Parathyroid adenoma (tissue), 2 donors: ENCODE measurements around the gene STK10.
"Not testable (repeated sequence)": the region's sequence is repeated elsewhere in the genome, so short reads cannot be mapped to it uniquely, and the experiment has no call there.

ENCODE experiments used
- H2AFZ ChIP-seq: fragments of 300-600 bp; sonication (generic); one replicate; pipeline ENCODE4 v1.7.0; 2017; ENCODE audit warnings: antibody characterized with exemption, mild to moderate bottlenecking
- H3K27ac ChIP-seq: fragments of 300-600 bp; sonication (generic); one replicate; pipeline ENCODE4 v1.7.0; 2017
- H3K27me3 ChIP-seq: fragments of 300-600 bp; sonication (generic); one replicate; pipeline ENCODE4 v1.7.0; 2017; ENCODE audit warnings: low read length; ENCODE audit not compliant: control insufficient read depth, insufficient read depth
- H3K36me3 ChIP-seq: fragments of 300-600 bp; sonication (generic); one replicate; pipeline ENCODE4 v1.7.0; 2017; ENCODE audit warnings: low read length; ENCODE audit not compliant: control insufficient read depth, insufficient read depth
- H3K4me1 ChIP-seq: fragments of 300-600 bp; sonication (generic); one replicate; pipeline ENCODE4 v1.7.0; 2017; ENCODE audit warnings: control low read depth
- H3K4me2 ChIP-seq: fragments of 300-600 bp; sonication (generic); one replicate; pipeline ENCODE4 v1.7.0; 2017; ENCODE audit warnings: low read length
- H3K4me3 ChIP-seq: fragments of 300-600 bp; sonication (generic); one replicate; pipeline ENCODE4 v1.7.0; 2017; ENCODE audit warnings: low read depth, low read length
- H3K79me2 ChIP-seq: fragments of 300-600 bp; sonication (generic); one replicate; pipeline ENCODE4 v1.7.0; 2017; ENCODE audit warnings: control low read depth
- H3K9ac ChIP-seq: fragments of 300-600 bp; sonication (generic); one replicate; pipeline ENCODE4 v1.7.0; 2017; ENCODE audit warnings: mild to moderate bottlenecking
- H3K9me3 ChIP-seq: fragments of 300-600 bp; sonication (generic); one replicate; pipeline ENCODE4 v1.7.0; 2017; ENCODE audit warnings: low read length; ENCODE audit not compliant: control insufficient read depth
- TF ChIP-seq, protein P1 (sequence below): fragments of 300-600 bp; sonication (generic); IDR thresholded peaks from one replicate; pipeline ENCODE4 v1.7.0; 2017; ENCODE audit warnings: antibody characterized with exemption, mild to moderate bottlenecking
- donor health status: primary hyperparathyroidism.

The STK10 gene

DNA sequence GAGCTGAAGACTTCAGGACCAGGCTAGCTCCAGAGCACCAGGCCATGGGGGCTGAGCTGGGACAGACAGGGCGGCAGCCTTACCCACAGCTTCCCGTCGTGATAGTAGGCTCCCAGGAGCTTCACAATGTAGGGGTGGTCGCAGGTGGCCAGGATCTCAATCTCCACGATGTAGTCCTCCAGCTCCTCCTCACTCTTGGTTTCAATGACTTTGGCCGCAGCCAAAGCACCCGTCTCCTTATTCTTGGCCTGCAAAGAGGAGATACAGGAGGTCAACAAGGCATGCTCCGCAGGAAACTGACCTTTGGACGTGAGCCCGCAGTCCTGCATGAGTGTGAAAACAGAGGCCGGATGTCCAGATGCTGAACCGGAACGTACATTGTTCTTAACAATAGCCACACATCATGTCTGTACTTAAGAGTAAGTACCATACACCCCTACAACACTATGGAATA is 31.5 kb downstream of the STK10 start:
- Histone ChIP-seq H2AFZ (no peak overlapping the region), H3K9me3 (no peaks in the 10 kb centered on the region), H3K27me3 (no peaks in the 10 kb centered on the region), H3K4me1 (no peaks in the 10 kb centered on the region), H3K4me3 (no peak overlapping the region), H3K27ac (no peak overlapping the region), H3K9ac (no peak overlapping the region), H3K79me2 (no peaks in the 10 kb centered on the region), H3K36me3 (no peaks in the 10 kb centered on the region), H3K4me2 (no peak overlapping the region)
- TF ChIP-seq, protein P1, sequence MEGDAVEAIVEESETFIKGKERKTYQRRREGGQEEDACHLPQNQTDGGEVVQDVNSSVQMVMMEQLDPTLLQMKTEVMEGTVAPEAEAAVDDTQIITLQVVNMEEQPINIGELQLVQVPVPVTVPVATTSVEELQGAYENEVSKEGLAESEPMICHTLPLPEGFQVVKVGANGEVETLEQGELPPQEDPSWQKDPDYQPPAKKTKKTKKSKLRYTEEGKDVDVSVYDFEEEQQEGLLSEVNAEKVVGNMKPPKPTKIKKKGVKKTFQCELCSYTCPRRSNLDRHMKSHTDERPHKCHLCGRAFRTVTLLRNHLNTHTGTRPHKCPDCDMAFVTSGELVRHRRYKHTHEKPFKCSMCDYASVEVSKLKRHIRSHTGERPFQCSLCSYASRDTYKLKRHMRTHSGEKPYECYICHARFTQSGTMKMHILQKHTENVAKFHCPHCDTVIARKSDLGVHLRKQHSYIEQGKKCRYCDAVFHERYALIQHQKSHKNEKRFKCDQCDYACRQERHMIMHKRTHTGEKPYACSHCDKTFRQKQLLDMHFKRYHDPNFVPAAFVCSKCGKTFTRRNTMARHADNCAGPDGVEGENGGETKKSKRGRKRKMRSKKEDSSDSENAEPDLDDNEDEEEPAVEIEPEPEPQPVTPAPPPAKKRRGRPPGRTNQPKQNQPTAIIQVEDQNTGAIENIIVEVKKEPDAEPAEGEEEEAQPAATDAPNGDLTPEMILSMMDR, result no peak

DNA sequence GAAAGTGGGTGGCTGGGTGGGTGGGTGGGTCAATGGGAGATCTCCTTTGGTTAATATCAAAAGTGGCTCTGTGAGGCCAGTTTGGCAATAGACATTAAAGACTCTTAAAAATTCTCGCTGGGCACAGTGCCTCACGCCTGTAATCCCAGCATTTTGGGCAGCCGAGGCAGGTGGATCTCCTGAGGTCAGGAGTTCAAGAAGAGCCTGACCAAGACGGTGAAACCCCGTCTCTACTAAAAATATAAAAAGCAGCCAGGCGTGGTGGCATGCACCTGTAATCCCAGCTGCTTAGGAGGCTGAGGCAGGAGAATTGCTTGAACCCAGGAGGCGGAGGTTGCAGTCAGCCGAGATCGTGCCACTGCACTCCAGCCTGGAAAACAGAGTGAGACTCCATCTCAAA is 32.9 kb downstream of the STK10 start:
- H3K4me1 ChIP-seq, H3K4me3 ChIP-seq, H3K27ac ChIP-seq: not testable (repeated sequence)

DNA sequence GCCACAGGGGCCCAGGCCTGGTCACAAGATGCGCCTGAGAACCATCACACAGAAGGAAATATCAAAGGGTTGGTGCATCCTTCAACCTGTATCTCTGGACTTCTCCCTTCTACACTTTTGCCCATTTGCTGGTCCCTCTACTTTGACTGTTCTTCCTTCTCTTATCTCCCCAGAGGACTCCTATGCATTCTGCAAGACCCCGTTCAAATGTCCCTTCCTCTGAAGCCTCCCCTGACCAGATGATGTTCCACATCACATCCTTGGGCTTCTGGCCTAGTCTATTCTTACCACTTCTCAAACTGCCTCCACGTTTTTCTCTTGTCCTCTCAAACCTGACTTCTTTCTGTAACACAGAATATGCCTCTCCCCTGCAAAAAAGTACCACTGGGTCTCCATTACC is 34.3 kb downstream of the STK10 start:
- Histone ChIP-seq H3K4me3 (no peak overlapping the region), H2AFZ (no peak overlapping the region), H3K4me2 (no peak overlapping the region), H3K4me1 (no peaks in the 10 kb centered on the region), H3K27me3 (no peaks in the 10 kb centered on the region), H3K9ac (no peak overlapping the region), H3K27ac (no peak overlapping the region), H3K36me3 (no peaks in the 10 kb centered on the region), H3K79me2 (no peaks in the 10 kb centered on the region), H3K9me3 (no peaks in the 10 kb centered on the region)
- TF ChIP-seq, protein P1, result no peak

More for the DNA sequence above, 32.9 kb downstream of the STK10 start:
- H3K79me2 ChIP-seq, H3K36me3 ChIP-seq, H3K9me3 ChIP-seq, H2AFZ ChIP-seq, H3K9ac ChIP-seq, H3K27me3 ChIP-seq, H3K4me2 ChIP-seq: not testable (repeated sequence)

DNA sequence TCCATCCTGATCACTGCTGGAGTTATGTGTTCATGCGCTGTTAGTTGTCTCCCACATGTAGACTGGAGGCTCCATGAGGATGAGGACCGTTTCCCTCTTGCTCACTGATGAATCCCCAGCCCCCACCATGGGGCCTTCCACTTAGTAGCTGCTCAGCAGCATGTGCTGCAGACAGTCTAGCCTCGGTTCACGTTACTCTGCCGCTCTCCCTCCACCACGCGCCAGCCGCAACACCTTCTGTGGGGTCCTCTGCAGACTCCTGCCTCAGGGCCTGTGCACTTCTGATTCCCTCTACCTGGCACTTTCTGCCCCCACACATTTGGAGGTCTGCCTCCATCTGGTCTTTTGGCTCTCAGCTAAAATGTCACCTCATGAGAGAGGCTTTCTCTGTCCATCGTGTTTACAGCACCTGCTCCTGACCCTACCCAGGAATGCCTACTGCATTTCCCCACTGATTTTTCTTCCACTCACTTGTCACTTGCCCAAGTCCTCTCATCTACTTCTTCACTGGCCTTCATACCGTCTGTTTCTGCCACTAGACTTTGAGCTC is 36.3 kb downstream of the STK10 start:
- TF ChIP-seq, protein P1, result no peak
- H3K36me3 ChIP-seq, result no peaks in the 10 kb centered on the region

DNA sequence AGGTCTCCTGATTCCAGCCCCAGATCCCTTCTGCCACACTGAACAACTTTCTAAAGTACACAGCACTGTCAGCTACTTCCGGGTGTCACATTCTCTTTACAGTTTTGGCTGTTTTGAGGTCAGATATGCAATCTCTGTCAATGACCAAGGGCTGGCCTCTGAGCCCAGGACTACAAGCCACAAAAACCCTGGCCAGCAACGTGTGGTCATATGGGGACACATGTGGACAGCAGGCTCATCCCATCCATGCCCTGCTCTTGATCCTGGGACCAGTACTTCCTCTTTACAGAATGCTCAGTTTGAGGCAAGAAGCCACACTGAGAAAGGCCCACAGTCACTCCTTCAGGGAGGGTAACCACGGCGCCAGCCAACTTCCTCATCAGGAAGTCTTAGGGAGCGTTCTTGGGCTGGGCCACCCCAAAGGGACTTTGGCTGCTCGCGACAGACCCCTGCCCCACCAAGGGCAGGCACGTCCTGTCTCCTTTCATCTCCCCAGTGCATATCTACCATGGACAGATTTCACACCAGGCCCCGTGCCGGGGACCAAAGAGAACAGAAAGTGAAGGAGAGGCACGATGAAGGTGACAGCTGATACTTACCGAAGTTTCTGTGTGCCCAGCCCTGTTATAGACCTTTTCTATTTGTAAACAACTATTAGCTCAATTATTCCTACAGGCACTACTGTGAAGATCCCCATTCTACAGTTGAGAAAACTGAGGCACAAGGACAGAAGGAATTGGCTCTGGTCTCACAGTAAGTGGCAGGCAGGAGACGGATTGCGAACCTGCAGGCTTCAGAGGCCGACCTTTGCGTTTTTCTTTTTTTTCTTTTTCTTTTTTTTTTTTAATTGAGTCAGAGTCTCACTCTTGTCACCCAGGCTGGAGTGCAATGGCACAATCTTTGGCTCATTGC is 37.3 kb downstream of the STK10 start:
- TF ChIP-seq, protein P1, result no peak
- H3K9ac ChIP-seq, result no peak overlapping the region

More for the DNA sequence above, 36.3 kb downstream of the STK10 start:
- Histone ChIP-seq H3K4me3 (no peak overlapping the region), H3K4me2 (no peak overlapping the region), H3K27me3 (no peaks in the 10 kb centered on the region), H2AFZ (no peak overlapping the region), H3K4me1 (no peaks in the 10 kb centered on the region), H3K79me2 (no peaks in the 10 kb centered on the region), H3K9me3 (no peaks in the 10 kb centered on the region), H3K9ac (no peak overlapping the region), H3K27ac (no peak overlapping the region)

DNA sequence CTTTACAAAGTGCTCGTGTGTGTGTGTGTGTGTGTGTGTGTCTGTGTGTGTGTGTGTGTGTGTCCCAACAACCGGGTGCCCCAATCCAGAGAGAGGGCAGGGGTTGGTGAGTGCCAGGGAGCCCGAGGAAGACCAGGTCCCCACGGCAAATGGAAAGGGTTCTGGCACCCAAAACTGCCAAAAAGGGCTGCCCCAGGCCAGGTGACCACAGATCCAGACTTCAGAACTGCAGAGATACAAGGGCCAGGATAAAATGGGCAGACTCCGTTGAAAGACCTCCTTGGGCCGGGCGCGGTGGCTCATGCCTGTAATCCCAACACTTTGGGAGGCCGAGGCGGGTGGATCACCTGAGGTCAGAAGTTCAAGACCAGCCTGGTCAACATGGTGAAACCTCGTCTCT is 38.5 kb downstream of the STK10 start:
- not testable (repeated sequence) for H3K9me3 ChIP-seq, H3K9ac ChIP-seq, H3K27me3 ChIP-seq, H3K4me1 ChIP-seq, H3K27ac ChIP-seq, H2AFZ ChIP-seq, H3K4me2 ChIP-seq, H3K79me2 ChIP-seq, H3K4me3 ChIP-seq, H3K36me3 ChIP-seq

More for the DNA sequence above, 37.3 kb downstream of the STK10 start:
- H3K9me3 ChIP-seq, result no peaks in the 10 kb centered on the region
- H3K4me3 ChIP-seq, result no peak overlapping the region
- no peak overlapping the region for H3K27ac ChIP-seq
- no peaks in the 10 kb centered on the region for H3K4me1 ChIP-seq
- no peak overlapping the region for H2AFZ ChIP-seq
- no peaks in the 10 kb centered on the region for H3K36me3 ChIP-seq
- H3K79me2 ChIP-seq, result no peaks in the 10 kb centered on the region
- H3K4me2 ChIP-seq, result no peak overlapping the region
- no peaks in the 10 kb centered on the region for H3K27me3 ChIP-seq
